Measurements from ENCODE around the gene ZG16B. TPM values are rescaled to one million over a fixed set of nuclear protein-coding genes. Genes with fewer than 3 reads are reported as not detected.

Gene ZG16B
- total and polyA plus RNA-seq, 2 donors = 0.85 to 1.2 TPM

- Histone ChIP-seq H3K4me1 (ENCODE audit: control insufficient read depth in 2 of 2, insufficient read depth in 2 of 2, low read length in 2 of 2) (no peaks in the 10 kb centered on the region), H3K27ac (ENCODE audit: low read depth in 1 of 2, low read length in 1 of 2) (no peak overlapping the region), H3K9me3 (ENCODE audit: control insufficient read depth in 2 of 2, insufficient read depth in 1 of 2, low read length in 1 of 2) (no peaks in the 10 kb centered on the region), H3K36me3 (ENCODE audit: control insufficient read depth in 2 of 2, insufficient read depth in 2 of 2, low read length in 1 of 2) (no peaks in the 10 kb centered on the region), H3K27me3 (ENCODE audit: control insufficient read depth in 2 of 2, insufficient read depth in 1 of 2, low read length in 1 of 2) (peaks cover 3 to 15% of the 10 kb centered on the region in 2 donors), H3K4me3 (ENCODE audit: low read length in 2 of 2) (no peak overlapping the region)
- DNase-seq (ENCODE audit: low read depth in 6 of 9, low spot score in 9 of 9) = no peak
- 93% methylated on average over 14 of the region's 14 CpGs for WGBS
These were observed 9.1 kb upstream of the ZG16B start for GRCh38 chr16:2820836-2821486.

- H3K27me3 ChIP-seq (ENCODE audit: control insufficient read depth in 2 of 2, insufficient read depth in 1 of 2, low read length in 1 of 2) = peaks cover 3 to 15% of the 10 kb centered on the region in 2 donors
- WGBS = 89% methylated on average over 9 of the region's 9 CpGs
- H3K4me3 ChIP-seq (ENCODE audit: low read length in 2 of 2) = no peak overlapping the region
- no peaks in the 10 kb centered on the region for H3K4me1 ChIP-seq (ENCODE audit: control insufficient read depth in 2 of 2, insufficient read depth in 2 of 2, low read length in 2 of 2)
- H3K36me3 ChIP-seq (ENCODE audit: control insufficient read depth in 2 of 2, insufficient read depth in 2 of 2, low read length in 1 of 2) = no peaks in the 10 kb centered on the region
- no peak overlapping the region for H3K27ac ChIP-seq (ENCODE audit: low read depth in 1 of 2, low read length in 1 of 2)
- H3K9me3 ChIP-seq (ENCODE audit: control insufficient read depth in 2 of 2, insufficient read depth in 1 of 2, low read length in 1 of 2) = no peaks in the 10 kb centered on the region
- no peak for DNase-seq (ENCODE audit: low read depth in 6 of 9, low spot score in 9 of 9)
These were observed 8.5 kb upstream of the ZG16B start for GRCh38 chr16:2821487-2822157.

GRCh38 chr16:2822158-2822495 lies 8.0 kb upstream of the ZG16B start:
- peaks cover 3 to 15% of the 10 kb centered on the region in 2 donors for H3K27me3 ChIP-seq (ENCODE audit: control insufficient read depth in 2 of 2, insufficient read depth in 1 of 2, low read length in 1 of 2)
- H3K4me3 ChIP-seq (ENCODE audit: low read length in 2 of 2) = no peak overlapping the region
- no peak overlapping the region for H3K27ac ChIP-seq (ENCODE audit: low read depth in 1 of 2, low read length in 1 of 2)
- 81% methylated on average over 8 of the region's 8 CpGs for WGBS
- H3K4me1 ChIP-seq (ENCODE audit: control insufficient read depth in 2 of 2, insufficient read depth in 2 of 2, low read length in 2 of 2) = no peaks in the 10 kb centered on the region
- H3K36me3 ChIP-seq (ENCODE audit: control insufficient read depth in 2 of 2, insufficient read depth in 2 of 2, low read length in 1 of 2) = no peaks in the 10 kb centered on the region
- H3K9me3 ChIP-seq (ENCODE audit: control insufficient read depth in 2 of 2, insufficient read depth in 1 of 2, low read length in 1 of 2) = no peaks in the 10 kb centered on the region
- no peak for DNase-seq (ENCODE audit: low read depth in 6 of 9, low spot score in 9 of 9)

- Histone ChIP-seq H3K27me3 (ENCODE audit: control insufficient read depth in 2 of 2, insufficient read depth in 1 of 2, low read length in 1 of 2) (peaks cover 3 to 15% of the 10 kb centered on the region in 2 donors), H3K4me1 (ENCODE audit: control insufficient read depth in 2 of 2, insufficient read depth in 2 of 2, low read length in 2 of 2) (no peaks in the 10 kb centered on the region), H3K27ac (ENCODE audit: low read depth in 1 of 2, low read length in 1 of 2) (no peak overlapping the region), H3K9me3 (ENCODE audit: control insufficient read depth in 2 of 2, insufficient read depth in 1 of 2, low read length in 1 of 2) (no peaks in the 10 kb centered on the region), H3K36me3 (ENCODE audit: control insufficient read depth in 2 of 2, insufficient read depth in 2 of 2, low read length in 1 of 2) (no peaks in the 10 kb centered on the region), H3K4me3 (ENCODE audit: low read length in 2 of 2) (no peak overlapping the region)
- DNase-seq (ENCODE audit: low read depth in 6 of 9, low spot score in 9 of 9) = no peak
- 82% methylated on average over 4 of the region's 4 CpGs for WGBS
These were observed 7.6 kb upstream of the ZG16B start for GRCh38 chr16:2822496-2822895.

GRCh38 chr16:2824626-2825025 lies 5.5 kb upstream of the ZG16B start:
- H3K27me3 ChIP-seq (ENCODE audit: control insufficient read depth in 2 of 2, insufficient read depth in 1 of 2, low read length in 1 of 2) = peaks cover 0 to 13% of the 10 kb centered on the region in 2 donors
- WGBS = 93% methylated on average over 10 of the region's 10 CpGs
- H3K4me3 ChIP-seq (ENCODE audit: low read length in 2 of 2) = no peak overlapping the region
- no peaks in the 10 kb centered on the region for H3K36me3 ChIP-seq (ENCODE audit: control insufficient read depth in 2 of 2, insufficient read depth in 2 of 2, low read length in 1 of 2)
- H3K27ac ChIP-seq (ENCODE audit: low read depth in 1 of 2, low read length in 1 of 2) = no peak overlapping the region
- H3K9me3 ChIP-seq (ENCODE audit: control insufficient read depth in 2 of 2, insufficient read depth in 1 of 2, low read length in 1 of 2) = no peaks in the 10 kb centered on the region
- DNase-seq (ENCODE audit: low read depth in 6 of 9, low spot score in 9 of 9) = no peak
- no peaks in the 10 kb centered on the region for H3K4me1 ChIP-seq (ENCODE audit: control insufficient read depth in 2 of 2, insufficient read depth in 2 of 2, low read length in 2 of 2)

- Histone ChIP-seq H3K27me3 (ENCODE audit: control insufficient read depth in 2 of 2, insufficient read depth in 1 of 2, low read length in 1 of 2) (peaks cover 0 to 13% of the 10 kb centered on the region in 2 donors), H3K4me1 (ENCODE audit: control insufficient read depth in 2 of 2, insufficient read depth in 2 of 2, low read length in 2 of 2) (peaks cover 0 to 5% of the 10 kb centered on the region in 2 donors), H3K4me3 (ENCODE audit: low read length in 2 of 2) (no peak overlapping the region), H3K9me3 (ENCODE audit: control insufficient read depth in 2 of 2, insufficient read depth in 1 of 2, low read length in 1 of 2) (no peaks in the 10 kb centered on the region), H3K36me3 (ENCODE audit: control insufficient read depth in 2 of 2, insufficient read depth in 2 of 2, low read length in 1 of 2) (no peaks in the 10 kb centered on the region), H3K27ac (ENCODE audit: low read depth in 1 of 2, low read length in 1 of 2) (no peak overlapping the region)
- 87% methylated on average over 26 of the region's 26 CpGs for WGBS
- no peak for DNase-seq (ENCODE audit: low read depth in 6 of 9, low spot score in 9 of 9)
These were observed 4.9 kb upstream of the ZG16B start for GRCh38 chr16:2825049-2825742.

GRCh38 chr16:2825906-2826305 lies 4.2 kb upstream of the ZG16B start:
- no peak overlapping the region for H3K4me3 ChIP-seq (ENCODE audit: low read length in 2 of 2)
- peaks cover 0 to 5% of the 10 kb centered on the region in 2 donors for H3K4me1 ChIP-seq (ENCODE audit: control insufficient read depth in 2 of 2, insufficient read depth in 2 of 2, low read length in 2 of 2)
- WGBS = 96% methylated on average over 11 of the region's 11 CpGs
- no peaks in the 10 kb centered on the region for H3K9me3 ChIP-seq (ENCODE audit: control insufficient read depth in 2 of 2, insufficient read depth in 1 of 2, low read length in 1 of 2)
- peaks cover 0 to 13% of the 10 kb centered on the region in 2 donors for H3K27me3 ChIP-seq (ENCODE audit: control insufficient read depth in 2 of 2, insufficient read depth in 1 of 2, low read length in 1 of 2)
- no peaks in the 10 kb centered on the region for H3K36me3 ChIP-seq (ENCODE audit: control insufficient read depth in 2 of 2, insufficient read depth in 2 of 2, low read length in 1 of 2)
- no peak overlapping the region for H3K27ac ChIP-seq (ENCODE audit: low read depth in 1 of 2, low read length in 1 of 2)
- no peak for DNase-seq (ENCODE audit: low read depth in 6 of 9, low spot score in 9 of 9)

- H3K36me3 ChIP-seq (ENCODE audit: control insufficient read depth in 2 of 2, insufficient read depth in 2 of 2, low read length in 1 of 2) = no peaks in the 10 kb centered on the region
- H3K27me3 ChIP-seq (ENCODE audit: control insufficient read depth in 2 of 2, insufficient read depth in 1 of 2, low read length in 1 of 2) = peaks cover 0 to 12% of the 10 kb centered on the region in 2 donors
- no peak overlapping the region for H3K4me3 ChIP-seq (ENCODE audit: low read length in 2 of 2)
- peaks cover 0 to 5% of the 10 kb centered on the region in 2 donors for H3K4me1 ChIP-seq (ENCODE audit: control insufficient read depth in 2 of 2, insufficient read depth in 2 of 2, low read length in 2 of 2)
- WGBS = 91% methylated on average over 19 of the region's 19 CpGs
- H3K9me3 ChIP-seq (ENCODE audit: control insufficient read depth in 2 of 2, insufficient read depth in 1 of 2, low read length in 1 of 2) = no peaks in the 10 kb centered on the region
- H3K27ac ChIP-seq (ENCODE audit: low read depth in 1 of 2, low read length in 1 of 2) = no peak overlapping the region
- no peak for DNase-seq (ENCODE audit: low read depth in 6 of 9, low spot score in 9 of 9)
These were observed 3.3 kb upstream of the ZG16B start for GRCh38 chr16:2826591-2827373.

Measured in thymus (tissue), 11 donors.